Neural cell (in vitro differentiated cells): ENCODE measurements around the gene PDK1. TPM values are rescaled to one million over a fixed set of nuclear protein-coding genes. Genes with fewer than 3 reads are reported as not detected.
"Not testable (repeated sequence)": the region's sequence is repeated elsewhere in the genome, so short reads cannot be mapped to it uniquely, and the experiment has no call there.

Experiments
- H2AFZ ChIP-seq: fragments of 200-600, 300-800 bp; sonication (generic), shearing (Covaris generic); 2 replicates; pipeline ENCODE4 v1.6.0; 2014; ENCODE audit warnings: low read depth, mild to moderate bottlenecking, antibody characterized with exemption, low read length, moderate library complexity
- H3F3A ChIP-seq: fragments of 200-600 bp; shearing (Covaris generic); 2 replicates; pipeline ENCODE4 v1.6.1; 2016; ENCODE audit warnings: mild to moderate bottlenecking, moderate library complexity, mixed read lengths, antibody characterized with exemption, low read length; ENCODE audit not compliant: insufficient read depth, poor library complexity, severe bottlenecking
- H3K27ac ChIP-seq: fragments of 200-600, 300-800 bp; sonication (generic), shearing (Covaris generic); 2 replicates; pipeline ENCODE4 v1.5.1; 2014; ENCODE audit warnings: mild to moderate bottlenecking, low read length, moderate library complexity
- H3K27me3 ChIP-seq: fragments of 300-800, 200-600 bp; sonication (generic), shearing (Covaris generic); 2 replicates; pipeline ENCODE4 v1.6.0; 2014; ENCODE audit warnings: mild to moderate bottlenecking, low read depth, low read length, moderate library complexity; ENCODE audit not compliant: insufficient read depth
- H3K36me3 ChIP-seq: fragments of 300-800, 200-600 bp; sonication (generic), shearing (Covaris generic); 2 replicates; pipeline ENCODE4 v1.5.1; 2014; ENCODE audit warnings: mild to moderate bottlenecking, antibody characterized with exemption, low read length, moderate library complexity; ENCODE audit not compliant: insufficient read depth
- H3K4me2 ChIP-seq: fragments of 300-800, 200-600 bp; sonication (generic), shearing (Covaris generic); 2 replicates; pipeline ENCODE4 v1.6.0; 2014; ENCODE audit warnings: mild to moderate bottlenecking, low read length
- H3K4me3 ChIP-seq: fragments of 300-800, 200-600 bp; sonication (generic), shearing (Covaris generic); 2 replicates; pipeline ENCODE4 v1.5.1; 2014; ENCODE audit warnings: mild to moderate bottlenecking, low read length, moderate library complexity
- H3K79me2 ChIP-seq: fragments of 200-600 bp; shearing (Covaris generic); replicated peaks from 2 replicates; pipeline ENCODE4 v1.6.0; 2014; ENCODE audit warnings: mild to moderate bottlenecking, low read length, moderate library complexity; ENCODE audit not compliant: insufficient read depth
- H3K9ac ChIP-seq: fragments of 300-800, 200-600 bp; sonication (generic), shearing (Covaris generic); 2 replicates; pipeline ENCODE4 v1.6.1; 2016; ENCODE audit warnings: mild to moderate bottlenecking, low read length, mixed read lengths
- H3K9me2 ChIP-seq: fragments of 200-600 bp; shearing (Covaris generic); 2 replicates; pipeline ENCODE4 v1.6.1; 2016; ENCODE audit warnings: mild to moderate bottlenecking, low read length, mixed read lengths; ENCODE audit not compliant: insufficient read depth
- H3K9me3 ChIP-seq: fragments of 200-600, 300-800 bp; sonication (generic), shearing (Covaris generic); 2 replicates; pipeline ENCODE4 v1.6.1; 2016; ENCODE audit warnings: mild to moderate bottlenecking, mixed run types, low read length, moderate library complexity, mixed read lengths
- H4K20me1 ChIP-seq: fragments of 200-600 bp; shearing (Covaris generic); 2 replicates; pipeline ENCODE4 v1.6.1; 2016; ENCODE audit warnings: mild to moderate bottlenecking, mixed run types; ENCODE audit not compliant: insufficient read depth
- EP300 ChIP-seq: fragments of 450-650 bp; conservative IDR thresholded peaks from 2 replicates; pipeline ENCODE4 v1.6.1; 2014; ENCODE audit warnings: antibody characterized with exemption, mild to moderate bottlenecking, moderate library complexity; ENCODE audit not compliant: poor library complexity, severe bottlenecking
- EZH2 ChIP-seq: fragments of 200-600, 300-800 bp; shearing (Covaris generic), sonication (generic); IDR thresholded peaks from 2 replicates; pipeline ENCODE4 v1.6.1; 2014; ENCODE audit warnings: antibody characterized with exemption, low read length, borderline replicate concordance, mild to moderate bottlenecking; ENCODE audit not compliant: insufficient read depth, poor library complexity, severe bottlenecking
- MXI1 ChIP-seq: fragments of 450-650 bp; conservative IDR thresholded peaks from 2 replicates; pipeline ENCODE4 v1.6.1; 2014; ENCODE audit warnings: antibody characterized with exemption, mild to moderate bottlenecking; ENCODE audit not compliant: poor library complexity, severe bottlenecking
- POLR2AphosphoS5 ChIP-seq: IDR thresholded peaks from 2 replicates; pipeline ENCODE4 v1.6.1; 2012
- RAD21 ChIP-seq: fragments of 450-650 bp; conservative IDR thresholded peaks from 2 replicates; pipeline ENCODE4 v1.6.1; 2014; ENCODE audit warnings: antibody characterized with exemption, mild to moderate bottlenecking, moderate library complexity
- SMC3 ChIP-seq: fragments of 450-650 bp; conservative IDR thresholded peaks from 2 replicates; pipeline ENCODE4 v1.6.1; 2014; ENCODE audit warnings: antibody characterized with exemption, mild to moderate bottlenecking, moderate library complexity; ENCODE audit not compliant: poor library complexity
- TAF1 ChIP-seq: IDR thresholded peaks from 2 replicates; pipeline ENCODE4 v1.6.1; 2012; ENCODE audit warnings: low read depth
- polyA plus RNA-seq: library from polyadenylated mRNA; depleted of rRNA; stranded (reverse); fragments of >200 nt; gene quantifications from 2 replicates; pipeline ENCODE4 v1.2.3, GENCODE V29; 2014
- TF ChIP-seq, protein P1 (sequence below): fragments of 450-650 bp; IDR thresholded peaks from 2 replicates; pipeline ENCODE4 v1.5.1; 2014; ENCODE audit warnings: antibody characterized with exemption, mild to moderate bottlenecking, moderate library complexity; ENCODE audit not compliant: poor library complexity, severe bottlenecking
- TF ChIP-seq, protein P2 (sequence below): IDR thresholded peaks from 2 replicates; pipeline ENCODE4 v1.6.1; 2012; ENCODE audit warnings: borderline replicate concordance

Gene PDK1
- polyA plus RNA-seq, 1 donor from 2014 or later, result 10.8 TPM

DNA sequence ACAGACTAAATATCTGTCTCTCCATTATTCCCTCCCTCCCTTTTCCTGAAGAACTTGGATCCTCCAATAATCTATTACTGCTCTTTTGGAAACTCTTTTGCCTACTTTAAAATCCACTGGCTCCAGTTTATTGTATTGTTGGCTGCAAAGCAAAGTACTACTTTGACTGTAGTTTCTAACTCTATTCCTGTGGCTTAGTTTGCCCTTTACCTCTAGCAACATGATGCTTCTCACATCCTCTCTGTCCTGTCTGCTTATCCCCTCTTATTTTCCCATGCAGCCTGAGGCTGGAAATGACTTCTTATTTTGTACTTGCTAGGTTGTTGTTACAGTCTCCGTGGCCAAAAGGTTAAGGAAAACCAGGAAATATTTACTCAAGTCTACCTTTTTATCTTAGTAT, 26.8 kb downstream of the PDK1 start:
- no peak overlapping the region for H3K27ac ChIP-seq
- H2AFZ ChIP-seq, result no peak overlapping the region
- H3K9ac ChIP-seq, result no peak overlapping the region
- no peaks in the 10 kb centered on the region for H4K20me1 ChIP-seq
- H3K4me2 ChIP-seq, result no peak overlapping the region
- H3K36me3 ChIP-seq, result no peaks in the 10 kb centered on the region
- no peaks in the 10 kb centered on the region for H3K9me3 ChIP-seq
- no peaks in the 10 kb centered on the region for H3K27me3 ChIP-seq
- no peak overlapping the region for H3K4me3 ChIP-seq
- no peaks in the 10 kb centered on the region for H3K9me2 ChIP-seq
- no peaks in the 10 kb centered on the region for H3F3A ChIP-seq
- H3K79me2 ChIP-seq, result no peaks in the 10 kb centered on the region
- TF ChIP-seq EP300 (no peak), MXI1 (no peak), RAD21 (no peak), POLR2AphosphoS5 (no peak), EZH2 (no peak), TAF1 (no peak), SMC3 (no peak)
- TF ChIP-seq, protein P1, sequence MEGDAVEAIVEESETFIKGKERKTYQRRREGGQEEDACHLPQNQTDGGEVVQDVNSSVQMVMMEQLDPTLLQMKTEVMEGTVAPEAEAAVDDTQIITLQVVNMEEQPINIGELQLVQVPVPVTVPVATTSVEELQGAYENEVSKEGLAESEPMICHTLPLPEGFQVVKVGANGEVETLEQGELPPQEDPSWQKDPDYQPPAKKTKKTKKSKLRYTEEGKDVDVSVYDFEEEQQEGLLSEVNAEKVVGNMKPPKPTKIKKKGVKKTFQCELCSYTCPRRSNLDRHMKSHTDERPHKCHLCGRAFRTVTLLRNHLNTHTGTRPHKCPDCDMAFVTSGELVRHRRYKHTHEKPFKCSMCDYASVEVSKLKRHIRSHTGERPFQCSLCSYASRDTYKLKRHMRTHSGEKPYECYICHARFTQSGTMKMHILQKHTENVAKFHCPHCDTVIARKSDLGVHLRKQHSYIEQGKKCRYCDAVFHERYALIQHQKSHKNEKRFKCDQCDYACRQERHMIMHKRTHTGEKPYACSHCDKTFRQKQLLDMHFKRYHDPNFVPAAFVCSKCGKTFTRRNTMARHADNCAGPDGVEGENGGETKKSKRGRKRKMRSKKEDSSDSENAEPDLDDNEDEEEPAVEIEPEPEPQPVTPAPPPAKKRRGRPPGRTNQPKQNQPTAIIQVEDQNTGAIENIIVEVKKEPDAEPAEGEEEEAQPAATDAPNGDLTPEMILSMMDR, result no peak
- TF ChIP-seq, protein P2, sequence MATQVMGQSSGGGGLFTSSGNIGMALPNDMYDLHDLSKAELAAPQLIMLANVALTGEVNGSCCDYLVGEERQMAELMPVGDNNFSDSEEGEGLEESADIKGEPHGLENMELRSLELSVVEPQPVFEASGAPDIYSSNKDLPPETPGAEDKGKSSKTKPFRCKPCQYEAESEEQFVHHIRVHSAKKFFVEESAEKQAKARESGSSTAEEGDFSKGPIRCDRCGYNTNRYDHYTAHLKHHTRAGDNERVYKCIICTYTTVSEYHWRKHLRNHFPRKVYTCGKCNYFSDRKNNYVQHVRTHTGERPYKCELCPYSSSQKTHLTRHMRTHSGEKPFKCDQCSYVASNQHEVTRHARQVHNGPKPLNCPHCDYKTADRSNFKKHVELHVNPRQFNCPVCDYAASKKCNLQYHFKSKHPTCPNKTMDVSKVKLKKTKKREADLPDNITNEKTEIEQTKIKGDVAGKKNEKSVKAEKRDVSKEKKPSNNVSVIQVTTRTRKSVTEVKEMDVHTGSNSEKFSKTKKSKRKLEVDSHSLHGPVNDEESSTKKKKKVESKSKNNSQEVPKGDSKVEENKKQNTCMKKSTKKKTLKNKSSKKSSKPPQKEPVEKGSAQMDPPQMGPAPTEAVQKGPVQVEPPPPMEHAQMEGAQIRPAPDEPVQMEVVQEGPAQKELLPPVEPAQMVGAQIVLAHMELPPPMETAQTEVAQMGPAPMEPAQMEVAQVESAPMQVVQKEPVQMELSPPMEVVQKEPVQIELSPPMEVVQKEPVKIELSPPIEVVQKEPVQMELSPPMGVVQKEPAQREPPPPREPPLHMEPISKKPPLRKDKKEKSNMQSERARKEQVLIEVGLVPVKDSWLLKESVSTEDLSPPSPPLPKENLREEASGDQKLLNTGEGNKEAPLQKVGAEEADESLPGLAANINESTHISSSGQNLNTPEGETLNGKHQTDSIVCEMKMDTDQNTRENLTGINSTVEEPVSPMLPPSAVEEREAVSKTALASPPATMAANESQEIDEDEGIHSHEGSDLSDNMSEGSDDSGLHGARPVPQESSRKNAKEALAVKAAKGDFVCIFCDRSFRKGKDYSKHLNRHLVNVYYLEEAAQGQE, result no peak

DNA sequence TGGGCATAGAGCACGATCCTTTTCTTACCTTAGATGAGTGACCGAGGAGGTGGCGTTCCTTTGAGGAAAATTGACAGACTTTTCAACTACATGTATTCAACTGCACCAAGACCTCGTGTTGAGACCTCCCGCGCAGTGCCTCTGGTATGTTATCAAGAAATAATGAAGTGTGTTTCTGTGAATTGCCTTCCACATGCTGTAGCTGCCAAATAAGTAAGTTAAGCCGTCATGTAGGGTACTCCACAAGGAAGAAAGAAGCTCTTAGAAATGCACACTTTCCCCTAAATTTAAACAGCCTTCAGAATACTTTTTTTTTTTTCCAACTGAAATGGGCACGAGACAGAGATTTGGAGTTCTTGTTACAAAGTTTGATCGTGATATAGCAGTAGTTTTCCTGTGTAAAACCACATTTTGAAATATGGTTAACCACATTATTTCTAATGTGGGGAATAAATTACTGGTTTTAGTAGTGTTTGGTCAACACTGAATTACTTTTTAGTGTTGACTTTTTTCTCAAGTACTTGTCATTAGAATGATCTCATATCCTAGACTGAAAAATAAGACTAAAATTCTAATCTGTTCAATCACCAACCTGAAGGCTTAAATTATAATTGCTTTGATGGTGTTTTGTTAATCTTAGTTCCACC, 30.5 kb downstream of the PDK1 start:
- no peaks in the 10 kb centered on the region for H3K9me2 ChIP-seq
- H3K27ac ChIP-seq, result no peak overlapping the region
- no peaks in the 10 kb centered on the region for H4K20me1 ChIP-seq
- no peak for TF ChIP-seq EP300
- TF ChIP-seq POLR2AphosphoS5, result no peak
- TF ChIP-seq, protein P1, result no peak
- TF ChIP-seq, protein P2, result no peak
- no peak for TF ChIP-seq MXI1
- TF ChIP-seq TAF1, result no peak
- TF ChIP-seq EZH2, result no peak
- TF ChIP-seq RAD21, result no peak
- no peak for TF ChIP-seq SMC3
- H3K4me2 ChIP-seq, result no peak overlapping the region
- H3K27me3 ChIP-seq, result no peaks in the 10 kb centered on the region
- no peak overlapping the region for H3K4me3 ChIP-seq
- no peaks in the 10 kb centered on the region for H3F3A ChIP-seq
- H3K79me2 ChIP-seq, result no peaks in the 10 kb centered on the region
- H3K9me3 ChIP-seq, result no peaks in the 10 kb centered on the region
- no peaks in the 10 kb centered on the region for H3K36me3 ChIP-seq
- H3K9ac ChIP-seq, result no peak overlapping the region
- no peak overlapping the region for H2AFZ ChIP-seq

DNA sequence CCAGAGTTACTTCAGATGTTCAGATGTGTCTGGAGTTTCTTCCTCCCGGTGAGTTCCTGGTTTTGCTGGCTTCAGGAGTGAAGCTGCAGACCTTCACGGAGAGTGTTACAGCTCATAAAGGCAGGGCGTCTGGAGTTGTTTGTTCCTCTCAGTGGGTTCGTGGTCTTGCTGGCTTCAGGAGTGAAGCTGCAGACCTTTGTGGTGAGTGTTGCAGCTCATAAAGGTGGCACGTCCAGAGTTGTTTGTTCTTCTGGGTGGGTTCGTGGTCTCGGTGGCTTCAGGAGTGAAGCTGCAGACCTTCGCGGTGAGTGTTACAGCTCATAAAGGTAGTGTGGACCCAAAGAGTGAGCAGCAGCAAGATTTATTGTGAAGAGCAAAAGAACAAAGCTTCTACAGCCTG, 31.3 kb downstream of the PDK1 start:
- not testable (repeated sequence) for H3K9ac ChIP-seq, H3K9me2 ChIP-seq

More for the DNA sequence above, 31.3 kb downstream of the PDK1 start:
- not testable (repeated sequence) for H3K79me2 ChIP-seq, H2AFZ ChIP-seq, H3K9me3 ChIP-seq, H3K27ac ChIP-seq, H3K36me3 ChIP-seq, H3K4me2 ChIP-seq, H3F3A ChIP-seq, H3K4me3 ChIP-seq, H4K20me1 ChIP-seq, H3K27me3 ChIP-seq
